NOMO-1 treated with DMSO at 0.1 percent for 48 hours (cell line): ENCODE measurements around the gene CELF4.

Source experiments
- DNase-seq: peaks from one replicate; lab custom pipeline; 2025; ENCODE audit not compliant: unreplicated experiment; lab: John Stamatoyannopoulos, UW

The CELF4 gene

GRCh38 chr18:37548679-37549289 lies 16.8 kb downstream of the CELF4 start:
- DNase-seq = no peak

- DNase-seq = no peak
These were observed 18.3 kb downstream of the CELF4 start for GRCh38 chr18:37547196-37547827.

GRCh38 chr18:37546651-37547050 lies 18.9 kb downstream of the CELF4 start:
- DNase-seq = no peak

- DNase-seq = no peak
These were observed 19.4 kb downstream of the CELF4 start for GRCh38 chr18:37546272-37546537.

GRCh38 chr18:37545461-37546271 lies 19.9 kb downstream of the CELF4 start:
- no peak for DNase-seq

- DNase-seq = no peak
These were observed 20.9 kb downstream of the CELF4 start for GRCh38 chr18:37544713-37545112.

GRCh38 chr18:37544217-37544616 lies 21.4 kb downstream of the CELF4 start:
- no peak for DNase-seq

GRCh38 chr18:37543321-37543720 lies 22.3 kb downstream of the CELF4 start:
- DNase-seq = no peak

GRCh38 chr18:37541517-37541916 lies 24.1 kb downstream of the CELF4 start:
- no peak for DNase-seq

- no peak for DNase-seq
These were observed 25.0 kb downstream of the CELF4 start for GRCh38 chr18:37540424-37541138.

GRCh38 chr18:37539236-37539635 lies 26.4 kb downstream of the CELF4 start:
- no peak for DNase-seq

- no peak for DNase-seq
These were observed 26.9 kb downstream of the CELF4 start for GRCh38 chr18:37538526-37539205.

- DNase-seq = peak; percentile 30
These were observed 27.6 kb downstream of the CELF4 start for GRCh38 chr18:37537868-37538525.

- DNase-seq = no peak
These were observed 28.9 kb downstream of the CELF4 start for GRCh38 chr18:37536656-37537055.

- DNase-seq = no peak
These were observed 29.6 kb downstream of the CELF4 start for GRCh38 chr18:37535968-37536367.

- no peak for DNase-seq
These were observed 31.0 kb downstream of the CELF4 start for GRCh38 chr18:37534627-37535026.

- no peak for DNase-seq
These were observed 31.7 kb downstream of the CELF4 start for GRCh38 chr18:37533647-37534584.

- DNase-seq = no peak
These were observed 32.7 kb downstream of the CELF4 start for GRCh38 chr18:37532917-37533316.

GRCh38 chr18:37529863-37530262 lies 35.7 kb downstream of the CELF4 start:
- no peak for DNase-seq

GRCh38 chr18:37529296-37529695 lies 36.3 kb downstream of the CELF4 start:
- DNase-seq = no peak
